AG04450 (cell line): ENCODE measurements around the gene TBL2. TPM values are rescaled to one million over a fixed set of nuclear protein-coding genes. Genes with fewer than 3 reads are reported as not detected.
"Not testable (repeated sequence)": the region's sequence is repeated elsewhere in the genome, so short reads cannot be mapped to it uniquely, and the experiment has no call there.

Source experiments
- CTCF ChIA-PET: fragments of 300-600, 350-600 bp; formaldehyde crosslinking; extraction: SDS; loops from one replicate; lab custom pipeline; 2022; ENCODE audit warnings: antibody characterized with exemption, inconsistent platforms; lab: Charles Lee
- POLR2A ChIA-PET: fragments of 350-600 bp; formaldehyde crosslinking; extraction: SDS; loops from one replicate; lab custom pipeline; 2021; ENCODE audit warnings: antibody characterized with exemption, inconsistent platforms; lab: Yijun Ruan, JAX
- DNase-seq: peaks from one replicate; pipeline ENCODE4 v3.0.0-alpha.2; 2011; ENCODE audit warnings: low read depth, low spot score
- H3K27ac ChIP-seq: one replicate; pipeline ENCODE4 v1.5.1; 2012; ENCODE audit warnings: low read depth, low read length, control low read depth
- H3K27me3 ChIP-seq: one replicate; pipeline ENCODE4 v1.6.0; 2012; ENCODE audit warnings: low read length; ENCODE audit not compliant: control insufficient read depth, insufficient read depth
- H3K4me3 ChIP-seq: 2 replicates; pipeline ENCODE4 v1.5.1; 2011; ENCODE audit warnings: mild to moderate bottlenecking, low read depth, low read length, control low read depth
- H3K9me3 ChIP-seq: 2 replicates; pipeline ENCODE4 v1.5.1; 2012; ENCODE audit warnings: low read length; ENCODE audit not compliant: control insufficient read depth, insufficient read depth
- CTCF ChIP-seq: IDR thresholded peaks from 2 replicates; pipeline ENCODE4 v1.5.1; 2011; ENCODE audit warnings: low read depth, low read length, control low read depth, inconsistent platforms
- polyA plus RNA-seq: library from polyadenylated mRNA; depleted of rRNA; stranded (reverse); fragments of >200 nt; gene quantifications from 2 replicates; pipeline ENCODE4 v1.2.3, GENCODE V29; 2011

Gene TBL2
- polyA plus RNA-seq, 1 experiment = 34.7 TPM

GRCh38 chr7:73555411-73555982 is 22.9 kb downstream of the TBL2 start:
- no peaks in the 10 kb centered on the region for H3K27me3 ChIP-seq
- POLR2A ChIA-PET = no interaction called here
- CTCF ChIA-PET = no interaction called here
- no peak overlapping the region for H3K27ac ChIP-seq
- no peak for DNase-seq
- no peaks in the 10 kb centered on the region for H3K9me3 ChIP-seq
- no peak for TF ChIP-seq CTCF
- H3K4me3 ChIP-seq = peak overlapping the region; percentile 83; the same call in 1 of the 2 replicates

GRCh38 chr7:73550093-73550492 is 28.3 kb downstream of the TBL2 start:
- H3K4me3 ChIP-seq, H3K9me3 ChIP-seq, H3K27me3 ChIP-seq, CTCF ChIA-PET, DNase-seq, POLR2A ChIA-PET, H3K27ac ChIP-seq: not testable (repeated sequence)

- H3K4me3 ChIP-seq = no peak overlapping the region
- CTCF ChIA-PET = no interaction called here
- H3K27ac ChIP-seq = no peak overlapping the region
- no peak for TF ChIP-seq CTCF
- DNase-seq = no peak
- POLR2A ChIA-PET = no interaction called here
- no peaks in the 10 kb centered on the region for H3K27me3 ChIP-seq
- H3K9me3 ChIP-seq = no peaks in the 10 kb centered on the region; the same call in 1 of the 2 replicates
Observed at GRCh38 chr7:73549176-73549575, 29.2 kb downstream of the TBL2 start.

GRCh38 chr7:73547841-73548240 is 30.5 kb downstream of the TBL2 start:
- Histone ChIP-seq H3K9me3 (no peaks in the 10 kb centered on the region; the same call in 1 of the 2 replicates), H3K4me3 (no peak overlapping the region), H3K27ac (no peak overlapping the region), H3K27me3 (no peaks in the 10 kb centered on the region)
- POLR2A ChIA-PET = no interaction called here
- DNase-seq = no peak
- CTCF ChIA-PET = no interaction called here
- no peak for TF ChIP-seq CTCF

GRCh38 chr7:73544678-73545077 is 33.7 kb downstream of the TBL2 start:
- Histone ChIP-seq H3K4me3 (no peak overlapping the region), H3K27ac (no peak overlapping the region), H3K9me3 (no peaks in the 10 kb centered on the region; the same call in 1 of the 2 replicates), H3K27me3 (no peaks in the 10 kb centered on the region)
- no peak for TF ChIP-seq CTCF
- DNase-seq = no peak
- ChIA-PET POLR2A (interaction anchor here (0.6 kb wide), 1 partner anchor 9 kb away, joined by 3 read pairs; no protein-coding TSS in a partner anchor), CTCF (no interaction called here)
